ENCODE measurements around the gene NUDCD3.
A peak's percentile ranks its signal among the peaks of the same experiment; 100 is the strongest.

The NUDCD3 gene

DNA sequence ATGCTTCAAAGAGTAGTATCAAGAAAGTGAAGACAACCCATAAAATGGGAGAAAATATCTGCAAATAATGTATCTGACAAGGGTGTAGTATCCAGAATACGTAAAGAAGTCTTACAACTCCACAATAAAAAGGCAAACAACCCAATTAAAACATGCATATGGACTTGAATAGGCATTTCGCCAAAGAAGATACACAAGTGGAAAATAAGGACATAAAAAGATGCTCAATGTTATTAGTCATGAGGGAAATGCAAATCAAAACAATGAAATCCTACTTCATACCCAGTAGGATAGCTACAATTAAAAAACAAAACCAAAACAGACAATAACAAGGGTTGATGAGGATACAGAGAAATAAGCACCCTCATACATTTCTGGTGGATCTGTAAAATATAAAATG lies 79.2 kb downstream of the NUDCD3 start:
- ATAC-seq: no peak
- TF ChIP-seq ZC3H10 (CRISPR knock-in tag; IDR thresholded peaks at IDR 0.05) (no peak), OSR1 (CRISPR knock-in tag; IDR thresholded peaks at IDR 0.05) (no peak), TSHZ2 (CRISPR knock-in tag; IDR thresholded peaks at IDR 0.05) (no peak), ESRRG (CRISPR knock-in tag; IDR thresholded peaks at IDR 0.05) (no peak), BACH2 (CRISPR knock-in tag; IDR thresholded peaks at IDR 0.05; ENCODE audit: borderline replicate concordance) (no peak), ZFP30 (CRISPR knock-in tag; IDR thresholded peaks at IDR 0.05) (no peak), CSRNP3 (CRISPR knock-in tag; IDR thresholded peaks at IDR 0.05) (no peak), PATZ1 (CRISPR knock-in tag; IDR thresholded peaks at IDR 0.05; ENCODE audit: borderline replicate concordance) (no peak), ARNTL (CRISPR knock-in tag; IDR thresholded peaks at IDR 0.05; ENCODE audit: borderline replicate concordance, low read depth) (no peak), ZNF8 (CRISPR knock-in tag; IDR thresholded peaks at IDR 0.05) (no peak), ISL1 (CRISPR knock-in tag; IDR thresholded peaks at IDR 0.05) (no peak), ZNF70 (CRISPR knock-in tag; IDR thresholded peaks at IDR 0.05) (no peak), SNAI2 (CRISPR knock-in tag; IDR thresholded peaks at IDR 0.05) (no peak), RARB (CRISPR knock-in tag; IDR thresholded peaks at IDR 0.05) (no peak), CSDC2 (CRISPR knock-in tag; IDR thresholded peaks at IDR 0.05) (no peak), ZFP3 (CRISPR knock-in tag; IDR thresholded peaks at IDR 0.05) (no peak), TOX (CRISPR knock-in tag; IDR thresholded peaks at IDR 0.05; ENCODE audit: borderline replicate concordance) (no peak), ZNF565 (CRISPR knock-in tag; conservative IDR thresholded peaks at IDR 0.05; ENCODE audit: low read depth) (no peak)
- TF ChIP-seq, protein P1, sequence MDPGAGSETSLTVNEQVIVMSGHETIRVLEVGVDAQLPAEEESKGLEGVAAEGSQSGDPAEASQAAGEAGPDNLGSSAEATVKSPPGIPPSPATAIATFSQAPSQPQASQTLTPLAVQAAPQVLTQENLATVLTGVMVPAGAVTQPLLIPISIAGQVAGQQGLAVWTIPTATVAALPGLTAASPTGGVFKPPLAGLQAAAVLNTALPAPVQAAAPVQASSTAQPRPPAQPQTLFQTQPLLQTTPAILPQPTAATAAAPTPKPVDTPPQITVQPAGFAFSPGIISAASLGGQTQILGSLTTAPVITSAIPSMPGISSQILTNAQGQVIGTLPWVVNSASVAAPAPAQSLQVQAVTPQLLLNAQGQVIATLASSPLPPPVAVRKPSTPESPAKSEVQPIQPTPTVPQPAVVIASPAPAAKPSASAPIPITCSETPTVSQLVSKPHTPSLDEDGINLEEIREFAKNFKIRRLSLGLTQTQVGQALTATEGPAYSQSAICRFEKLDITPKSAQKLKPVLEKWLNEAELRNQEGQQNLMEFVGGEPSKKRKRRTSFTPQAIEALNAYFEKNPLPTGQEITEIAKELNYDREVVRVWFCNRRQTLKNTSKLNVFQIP (CRISPR knock-in tag; IDR thresholded peaks at IDR 0.05; ENCODE audit: borderline replicate concordance, low read depth): no peak
- TF ChIP-seq, protein P2, sequence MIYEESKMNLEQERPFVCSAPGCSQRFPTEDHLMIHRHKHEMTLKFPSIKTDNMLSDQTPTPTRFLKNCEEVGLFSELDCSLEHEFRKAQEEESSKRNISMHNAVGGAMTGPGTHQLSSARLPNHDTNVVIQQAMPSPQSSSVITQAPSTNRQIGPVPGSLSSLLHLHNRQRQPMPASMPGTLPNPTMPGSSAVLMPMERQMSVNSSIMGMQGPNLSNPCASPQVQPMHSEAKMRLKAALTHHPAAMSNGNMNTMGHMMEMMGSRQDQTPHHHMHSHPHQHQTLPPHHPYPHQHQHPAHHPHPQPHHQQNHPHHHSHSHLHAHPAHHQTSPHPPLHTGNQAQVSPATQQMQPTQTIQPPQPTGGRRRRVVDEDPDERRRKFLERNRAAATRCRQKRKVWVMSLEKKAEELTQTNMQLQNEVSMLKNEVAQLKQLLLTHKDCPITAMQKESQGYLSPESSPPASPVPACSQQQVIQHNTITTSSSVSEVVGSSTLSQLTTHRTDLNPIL (CRISPR knock-in tag; IDR thresholded peaks at IDR 0.05; ENCODE audit: low read depth): no peak

DNA sequence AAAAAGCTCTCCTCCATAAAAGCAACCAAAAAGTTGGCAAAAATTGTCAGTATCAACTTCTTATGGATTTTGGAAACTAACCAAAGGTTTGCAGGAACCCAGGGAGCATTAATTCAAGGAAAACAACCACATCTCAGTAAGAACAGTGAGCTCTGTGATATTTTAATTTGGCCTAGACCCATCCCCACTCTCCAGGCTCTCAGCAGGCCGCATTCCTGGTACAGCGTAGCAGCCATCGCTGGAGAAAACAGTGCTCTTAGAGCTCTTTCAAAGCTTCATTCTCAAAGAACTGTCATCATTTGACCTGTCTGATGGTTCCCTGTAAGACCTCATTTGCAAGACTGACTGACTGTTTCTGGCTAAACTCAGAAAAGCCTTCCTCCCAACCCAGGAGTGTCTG lies 81.9 kb downstream of the NUDCD3 start:
- TF ChIP-seq ARNTL (CRISPR knock-in tag; IDR thresholded peaks at IDR 0.05; ENCODE audit: borderline replicate concordance, low read depth) (no peak), BACH2 (CRISPR knock-in tag; IDR thresholded peaks at IDR 0.05; ENCODE audit: borderline replicate concordance) (no peak), CSRNP3 (CRISPR knock-in tag; IDR thresholded peaks at IDR 0.05) (no peak)
- TF ChIP-seq, protein P1 (CRISPR knock-in tag; IDR thresholded peaks at IDR 0.05; ENCODE audit: borderline replicate concordance, low read depth): no peak
- peak; percentile 54 for ATAC-seq

Measured in SK-N-SH treated with all-trans-retinoic acid at 6 μM for 48 hours (cell line).